Measurements from ENCODE around the gene B3GNT3. TPM values are rescaled to one million over a fixed set of nuclear protein-coding genes. Genes with fewer than 3 reads are reported as not detected.
"Not testable (repeated sequence)": the region's sequence is repeated elsewhere in the genome, so short reads cannot be mapped to it uniquely, and the experiment has no call there.

B3GNT3 gene
- polyA plus RNA-seq, 4 donors, result 5.1 to 12.0 (median 8.0) TPM

DNA sequence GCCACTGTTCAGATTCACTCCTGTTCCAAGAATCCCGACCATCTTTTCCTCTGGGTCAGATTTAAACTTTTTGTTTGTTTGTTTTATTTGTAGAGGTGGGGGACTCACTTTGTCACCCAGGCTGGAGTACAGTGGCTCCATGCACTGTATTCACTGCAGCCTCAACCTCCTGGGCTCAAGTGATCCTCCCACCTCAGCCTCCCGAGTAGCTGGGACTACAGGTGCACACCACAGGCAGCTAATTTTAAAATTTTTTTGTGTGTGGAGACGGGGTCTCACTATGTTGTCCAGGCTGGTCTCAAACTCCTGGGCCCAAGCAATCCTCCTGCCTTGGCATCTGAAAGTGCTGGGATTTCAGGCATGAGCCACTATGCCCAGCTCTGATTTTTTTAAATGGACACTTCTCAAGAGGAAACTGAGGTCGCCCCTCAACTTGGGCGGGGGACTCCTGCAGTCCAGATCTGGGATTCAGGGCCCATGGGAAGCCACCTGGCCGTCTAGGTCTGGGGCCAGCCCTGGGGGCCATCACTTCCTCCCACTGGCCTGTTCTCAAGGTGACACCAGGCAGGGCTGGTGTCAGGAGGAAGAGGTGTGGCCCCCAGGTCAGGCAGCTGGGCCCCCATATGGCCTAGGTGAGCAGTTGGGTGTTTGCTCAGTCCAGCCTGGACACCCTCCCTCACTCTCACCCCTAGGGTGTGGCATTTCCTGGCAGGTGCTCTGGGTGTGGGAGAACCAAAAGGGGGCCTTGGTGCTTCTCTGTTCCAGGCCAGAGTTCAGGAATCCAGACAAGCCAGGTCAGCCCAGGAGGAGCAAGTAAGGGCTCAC, 1.3 kb downstream of the B3GNT3 start:
- no peak for DNase-seq (ENCODE audit: low read depth in 4 of 4, low spot score in 2 of 4)

DNA sequence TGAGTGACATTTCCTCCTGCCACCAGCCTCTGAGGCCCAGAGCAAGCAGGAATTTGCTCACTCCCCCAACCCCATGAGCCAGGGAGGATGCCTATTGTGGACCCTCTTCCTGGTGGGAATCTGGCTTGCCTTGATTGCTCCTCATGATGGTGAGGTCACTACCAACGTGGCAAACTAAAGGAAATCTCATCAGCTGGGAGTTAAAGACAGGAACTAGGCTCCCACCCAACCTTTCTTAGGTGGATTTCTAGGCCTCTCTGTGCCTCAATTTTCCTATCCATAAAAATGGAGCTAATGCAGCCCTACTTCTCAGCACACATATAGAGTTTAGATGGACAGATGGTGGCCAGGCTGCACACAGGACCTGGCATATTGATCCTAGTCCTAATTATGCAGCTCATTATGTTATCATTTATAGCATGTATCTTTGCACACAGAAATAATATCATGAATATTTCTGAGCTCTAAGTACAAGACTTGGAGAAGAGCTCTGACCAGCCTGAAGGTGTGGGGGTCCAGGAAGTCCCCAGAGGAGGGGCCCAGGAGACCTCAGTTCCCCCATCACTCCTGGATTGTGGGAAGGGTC, 2.0 kb downstream of the B3GNT3 start:
- DNase-seq (ENCODE audit: low read depth in 4 of 4, low spot score in 2 of 4), result no peak

DNA sequence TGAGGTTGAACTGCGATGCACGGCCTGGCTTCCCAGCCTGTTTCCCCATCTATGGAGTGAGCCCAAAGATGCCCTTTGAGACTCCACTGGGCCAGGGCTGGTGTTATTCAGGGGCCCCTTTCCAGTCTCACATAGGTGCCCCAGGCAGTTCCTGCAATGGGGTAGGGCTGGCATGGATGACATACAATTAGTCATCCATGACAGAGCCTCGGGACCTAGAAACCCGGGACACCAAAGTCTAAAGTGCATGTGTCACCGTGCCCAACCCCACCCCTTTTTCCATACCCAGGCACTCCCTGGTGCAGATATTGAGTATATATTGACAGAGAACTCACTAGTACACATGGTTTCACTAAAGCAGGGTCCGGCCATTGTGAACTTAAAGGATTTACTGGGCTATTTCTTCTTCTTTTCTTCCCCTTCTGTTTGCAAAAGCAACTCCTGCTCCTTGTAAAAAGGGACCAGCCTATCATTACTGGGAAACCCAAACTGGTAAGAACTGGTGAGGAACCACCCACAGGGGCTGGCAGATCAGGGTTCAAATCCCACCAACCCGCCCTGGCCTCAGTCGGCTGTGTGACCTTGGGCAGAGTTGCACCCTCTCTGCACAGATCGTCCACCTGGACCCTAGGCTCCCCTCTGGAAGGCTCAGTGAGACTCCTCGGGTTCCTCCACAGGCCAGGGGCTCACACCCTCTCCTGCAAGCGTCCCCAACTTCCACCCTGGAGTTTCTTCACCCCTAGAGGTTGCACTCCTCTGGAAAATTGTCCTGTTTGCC, 2.7 kb downstream of the B3GNT3 start:
- DNase-seq (ENCODE audit: low read depth in 4 of 4, low spot score in 2 of 4), result no peak

DNA sequence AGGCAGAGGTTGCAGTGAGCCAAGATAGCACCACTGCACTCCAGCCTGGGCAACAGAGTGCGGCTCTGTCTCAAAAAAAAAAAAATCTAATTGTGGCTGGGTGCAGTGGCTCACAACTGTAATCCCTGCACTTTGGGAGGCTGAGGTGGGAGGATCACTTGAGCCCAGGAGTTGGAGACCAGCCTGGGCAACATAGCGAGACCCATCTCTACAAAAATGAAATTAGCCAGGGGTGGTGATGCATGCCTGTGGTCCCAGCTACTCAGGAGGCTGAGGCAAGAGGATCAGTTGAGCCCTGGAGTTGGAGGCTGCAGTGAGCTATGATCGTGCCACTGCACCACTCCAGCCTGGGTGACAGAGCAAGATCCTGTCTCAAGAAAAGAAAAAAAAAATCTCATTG, 3.7 kb downstream of the B3GNT3 start:
- DNase-seq (ENCODE audit: low read depth in 4 of 4, low spot score in 2 of 4), result not testable (repeated sequence)

DNA sequence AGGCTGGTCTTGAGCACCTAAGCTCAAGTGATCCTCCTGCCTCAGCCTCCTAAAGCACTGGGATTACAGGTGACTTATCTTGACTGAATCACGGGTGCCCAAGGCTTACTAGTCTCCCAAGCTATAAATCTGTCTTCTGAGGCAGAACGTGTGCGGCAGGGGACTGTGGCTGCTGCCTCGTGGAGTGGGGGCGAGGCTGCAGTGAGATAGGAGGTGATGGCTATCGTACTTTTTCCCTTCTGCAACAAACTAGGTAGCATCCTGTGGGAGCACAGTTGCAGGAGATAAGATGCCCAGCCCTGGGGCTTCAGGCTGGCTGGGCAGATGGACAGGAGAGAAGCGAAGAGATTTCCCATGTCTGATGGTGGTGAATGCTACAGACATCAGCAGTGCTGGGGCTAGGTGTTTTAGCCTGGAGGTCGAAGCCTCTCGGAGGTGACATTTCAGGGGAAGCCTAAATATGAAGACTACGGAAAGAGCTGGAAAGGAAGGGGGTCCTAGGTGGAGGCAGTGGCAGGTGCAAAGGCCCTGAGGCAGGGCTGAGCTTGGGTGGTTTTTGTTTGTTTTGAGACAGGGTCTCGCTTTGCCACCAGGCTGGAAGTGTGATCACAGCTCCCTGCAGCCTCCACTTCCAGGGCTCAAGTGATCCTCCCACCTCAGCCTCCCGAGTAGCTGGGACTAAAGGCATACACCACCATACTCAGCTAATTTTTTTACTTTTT, 7.4 kb downstream of the B3GNT3 start:
- DNase-seq (ENCODE audit: low read depth in 4 of 4, low spot score in 2 of 4), result no peak

DNA sequence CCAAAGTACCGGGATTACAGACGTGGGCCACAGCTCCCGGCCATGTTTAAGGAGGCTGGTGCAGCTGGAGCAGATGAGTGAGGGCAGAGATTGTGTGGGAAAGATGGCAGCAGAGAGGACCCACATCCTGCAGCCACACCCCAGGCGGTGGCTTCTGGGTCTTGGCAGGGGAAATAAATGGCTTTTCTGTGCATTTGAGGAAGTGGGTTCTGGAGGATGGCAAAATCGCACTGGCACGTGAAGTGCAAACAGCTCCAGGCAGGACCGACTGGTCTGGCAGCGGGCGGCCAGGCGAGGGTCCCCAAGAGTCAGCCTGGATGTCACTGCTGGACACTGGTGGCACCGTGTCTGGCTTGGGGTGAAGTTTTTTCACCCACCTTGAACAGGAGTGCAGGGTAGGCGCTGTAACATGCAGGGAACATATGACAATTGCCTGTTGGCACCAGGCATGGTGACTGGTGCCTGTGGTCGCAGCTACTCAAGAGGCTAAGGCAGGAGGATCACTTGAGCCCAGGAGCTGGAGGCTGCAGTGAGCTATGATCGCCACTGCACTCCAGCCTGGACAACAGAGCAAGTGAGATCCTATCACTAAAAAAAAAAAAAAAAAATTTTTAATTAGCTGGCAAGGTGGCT, 8.4 kb downstream of the B3GNT3 start:
- DNase-seq (ENCODE audit: low read depth in 4 of 4, low spot score in 2 of 4), result no peak

DNA sequence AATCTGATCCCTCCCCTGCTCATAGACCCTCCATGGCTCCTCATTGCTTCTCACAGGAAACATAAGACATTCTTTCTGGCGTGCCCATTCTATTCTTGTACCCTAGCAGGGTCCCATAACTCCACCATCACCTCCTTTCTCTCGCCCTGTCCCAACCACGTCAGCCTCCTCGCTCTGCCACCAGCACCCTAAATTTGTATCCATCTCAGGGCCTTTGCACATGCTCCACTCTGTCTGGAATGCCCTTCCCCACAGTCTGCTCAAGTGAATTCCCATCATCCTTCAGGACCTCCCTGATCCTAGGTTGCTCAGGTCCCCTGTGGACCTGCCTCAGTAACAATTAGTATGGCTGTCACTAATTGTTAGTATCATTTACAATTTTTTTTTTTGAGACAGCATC, 10.5 kb downstream of the B3GNT3 start:
- no peak for DNase-seq (ENCODE audit: low read depth in 4 of 4, low spot score in 2 of 4)

DNA sequence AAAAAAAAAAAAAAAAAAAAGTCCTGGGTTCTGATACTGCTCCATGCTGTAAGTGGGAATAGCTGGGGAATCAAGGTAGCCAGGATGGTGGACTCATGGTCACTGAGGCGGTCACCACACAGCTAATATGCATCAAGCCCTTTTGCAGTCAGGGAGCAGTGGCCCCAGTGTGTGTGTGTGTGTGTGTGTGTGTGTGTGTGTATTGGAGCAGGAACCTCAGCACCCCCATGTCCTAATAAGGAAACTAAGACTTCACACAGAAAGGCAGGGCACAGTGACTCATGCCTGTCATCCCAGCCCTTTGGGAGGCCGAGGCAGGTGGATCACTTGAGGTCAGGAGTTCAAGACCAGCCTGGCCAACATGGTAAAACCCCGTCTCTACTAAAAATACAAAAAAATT, 12.0 kb downstream of the B3GNT3 start:
- no peak for DNase-seq (ENCODE audit: low read depth in 4 of 4, low spot score in 2 of 4)

DNA sequence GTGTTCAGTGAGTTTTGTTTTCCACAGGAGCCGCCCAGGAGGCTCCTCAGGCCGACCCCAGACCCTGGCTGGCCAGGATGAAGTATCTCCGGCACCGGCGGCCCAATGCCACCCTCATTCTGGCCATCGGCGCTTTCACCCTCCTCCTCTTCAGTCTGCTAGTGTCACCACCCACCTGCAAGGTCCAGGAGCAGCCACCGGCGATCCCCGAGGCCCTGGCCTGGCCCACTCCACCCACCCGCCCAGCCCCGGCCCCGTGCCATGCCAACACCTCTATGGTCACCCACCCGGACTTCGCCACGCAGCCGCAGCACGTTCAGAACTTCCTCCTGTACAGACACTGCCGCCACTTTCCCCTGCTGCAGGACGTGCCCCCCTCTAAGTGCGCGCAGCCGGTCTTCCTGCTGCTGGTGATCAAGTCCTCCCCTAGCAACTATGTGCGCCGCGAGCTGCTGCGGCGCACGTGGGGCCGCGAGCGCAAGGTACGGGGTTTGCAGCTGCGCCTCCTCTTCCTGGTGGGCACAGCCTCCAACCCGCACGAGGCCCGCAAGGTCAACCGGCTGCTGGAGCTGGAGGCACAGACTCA, 12.9 kb downstream of the B3GNT3 start:
- DNase-seq (ENCODE audit: low read depth in 4 of 4, low spot score in 2 of 4), result no peak

DNA sequence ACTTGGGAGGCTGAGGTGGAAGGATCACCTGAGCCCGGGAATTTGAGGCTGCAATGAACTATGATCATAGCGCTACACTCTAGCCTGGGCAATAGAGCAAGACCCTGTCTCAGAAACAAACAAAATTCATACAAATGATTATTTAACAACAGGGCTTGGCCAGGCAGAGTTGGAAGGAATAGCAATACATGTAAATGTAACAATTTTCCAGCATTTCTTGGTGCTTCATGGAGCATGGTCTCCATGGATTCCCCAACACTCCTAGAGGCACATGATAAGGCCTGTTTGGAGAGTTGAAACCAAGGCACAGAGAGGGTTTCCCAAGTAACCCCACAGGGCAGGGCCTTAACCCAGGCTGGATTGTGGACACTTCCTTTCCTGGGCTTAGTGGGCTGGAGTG, 16.2 kb downstream of the B3GNT3 start:
- no peak for DNase-seq (ENCODE audit: low read depth in 4 of 4, low spot score in 2 of 4)

DNA sequence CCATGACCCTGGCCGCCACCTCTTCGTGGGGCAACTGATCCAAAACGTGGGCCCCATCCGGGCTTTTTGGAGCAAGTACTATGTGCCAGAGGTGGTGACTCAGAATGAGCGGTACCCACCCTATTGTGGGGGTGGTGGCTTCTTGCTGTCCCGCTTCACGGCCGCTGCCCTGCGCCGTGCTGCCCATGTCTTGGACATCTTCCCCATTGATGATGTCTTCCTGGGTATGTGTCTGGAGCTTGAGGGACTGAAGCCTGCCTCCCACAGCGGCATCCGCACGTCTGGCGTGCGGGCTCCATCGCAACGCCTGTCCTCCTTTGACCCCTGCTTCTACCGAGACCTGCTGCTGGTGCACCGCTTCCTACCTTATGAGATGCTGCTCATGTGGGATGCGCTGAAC, 16.7 kb downstream of the B3GNT3 start:
- DNase-seq (ENCODE audit: low read depth in 4 of 4, low spot score in 2 of 4), result no peak

DNA sequence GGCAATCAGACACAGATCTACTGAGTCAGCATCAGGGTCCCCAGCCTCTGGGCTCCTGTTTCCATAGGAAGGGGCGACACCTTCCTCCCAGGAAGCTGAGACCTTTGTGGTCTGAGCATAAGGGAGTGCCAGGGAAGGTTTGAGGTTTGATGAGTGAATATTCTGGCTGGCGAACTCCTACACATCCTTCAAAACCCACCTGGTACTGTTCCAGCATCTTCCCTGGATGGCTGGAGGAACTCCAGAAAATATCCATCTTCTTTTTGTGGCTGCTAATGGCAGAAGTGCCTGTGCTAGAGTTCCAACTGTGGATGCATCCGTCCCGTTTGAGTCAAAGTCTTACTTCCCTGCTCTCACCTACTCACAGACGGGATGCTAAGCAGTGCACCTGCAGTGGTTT, 17.2 kb downstream of the B3GNT3 start:
- DNase-seq (ENCODE audit: low read depth in 4 of 4, low spot score in 2 of 4), result no peak

DNA sequence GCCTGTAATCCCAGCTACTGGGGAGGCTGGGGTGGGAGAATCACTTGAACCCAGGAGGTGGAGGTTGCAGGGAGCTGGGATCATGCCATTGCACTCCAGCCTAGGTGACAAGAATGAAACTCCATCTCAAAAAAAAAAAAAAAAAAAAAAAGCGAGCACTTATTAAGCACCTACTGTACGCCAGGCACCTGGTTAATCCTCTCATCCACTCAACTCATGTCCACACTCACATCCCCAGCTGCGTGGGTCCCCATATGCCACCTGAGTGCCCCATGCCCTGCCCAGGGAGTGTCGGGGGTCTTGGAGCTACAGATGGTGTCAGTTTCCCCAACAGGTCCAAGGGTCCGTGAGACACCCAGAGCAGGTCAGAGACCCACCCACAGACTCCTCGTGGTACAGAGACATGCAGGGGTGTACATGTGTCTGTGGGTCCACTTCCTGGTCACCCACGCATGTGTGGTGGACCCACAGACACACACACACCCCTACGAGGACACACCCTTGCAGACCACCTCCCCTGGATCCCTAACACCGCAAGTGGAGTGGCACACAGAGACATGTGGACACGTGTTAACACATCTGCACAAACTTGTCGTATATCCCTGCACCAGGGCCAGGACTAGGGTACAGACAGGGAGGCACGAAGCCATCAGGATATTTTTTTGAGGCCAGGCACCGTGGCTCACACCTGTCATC, 22.9 kb downstream of the B3GNT3 start:
- DNase-seq (ENCODE audit: low read depth in 4 of 4, low spot score in 2 of 4), result no peak

DNA sequence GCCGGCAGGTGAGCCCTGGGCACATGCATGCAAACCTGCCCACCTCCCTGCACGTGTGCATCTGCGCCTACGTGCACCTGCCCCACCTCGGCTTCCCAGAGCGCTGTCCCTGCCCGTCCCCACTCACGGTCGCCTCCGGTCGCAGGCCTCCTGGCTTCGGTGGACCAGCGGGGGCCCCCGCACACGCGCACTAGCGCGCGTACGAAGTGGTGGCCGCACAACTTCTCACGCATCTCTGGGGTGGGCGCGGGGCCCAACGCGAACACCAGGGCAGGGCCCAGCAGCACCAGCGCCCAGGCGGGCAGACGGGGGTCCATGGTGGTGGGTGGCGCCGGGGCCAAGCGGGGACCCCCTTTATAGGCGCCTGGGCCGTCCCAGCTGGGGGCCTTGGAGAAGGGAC, 26.3 kb downstream of the B3GNT3 start, which contains the start of gene INSL3:
Gene INSL3, minus strand, starts transcription at position 330 of the 400 bp plus-strand sequence. Its CDS starts 13 bp downstream, at position 317.
- DNase-seq (ENCODE audit: low read depth in 4 of 4, low spot score in 2 of 4), result no peak

DNA sequence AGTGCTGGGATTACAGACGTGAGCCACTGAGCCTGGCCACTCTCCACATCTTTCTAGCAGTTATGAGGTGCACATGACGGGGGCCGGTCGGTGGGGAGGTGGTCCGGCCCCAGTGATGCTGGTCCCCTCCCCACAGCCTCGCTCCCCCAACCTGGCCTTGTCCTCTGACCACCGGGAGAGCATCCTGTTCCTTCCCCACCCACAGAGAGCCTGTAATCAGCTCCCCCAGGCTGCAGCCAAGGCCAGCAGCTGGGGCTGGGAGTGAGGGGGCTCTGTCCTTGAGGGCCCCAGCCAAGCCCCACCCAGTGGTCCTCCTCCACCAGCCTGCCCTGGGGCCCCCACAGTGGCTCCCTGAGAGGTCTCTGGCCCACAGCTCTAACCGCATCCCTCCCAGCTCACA, 29.4 kb downstream of the B3GNT3 start:
- DNase-seq (ENCODE audit: low read depth in 4 of 4, low spot score in 2 of 4), result no peak

DNA sequence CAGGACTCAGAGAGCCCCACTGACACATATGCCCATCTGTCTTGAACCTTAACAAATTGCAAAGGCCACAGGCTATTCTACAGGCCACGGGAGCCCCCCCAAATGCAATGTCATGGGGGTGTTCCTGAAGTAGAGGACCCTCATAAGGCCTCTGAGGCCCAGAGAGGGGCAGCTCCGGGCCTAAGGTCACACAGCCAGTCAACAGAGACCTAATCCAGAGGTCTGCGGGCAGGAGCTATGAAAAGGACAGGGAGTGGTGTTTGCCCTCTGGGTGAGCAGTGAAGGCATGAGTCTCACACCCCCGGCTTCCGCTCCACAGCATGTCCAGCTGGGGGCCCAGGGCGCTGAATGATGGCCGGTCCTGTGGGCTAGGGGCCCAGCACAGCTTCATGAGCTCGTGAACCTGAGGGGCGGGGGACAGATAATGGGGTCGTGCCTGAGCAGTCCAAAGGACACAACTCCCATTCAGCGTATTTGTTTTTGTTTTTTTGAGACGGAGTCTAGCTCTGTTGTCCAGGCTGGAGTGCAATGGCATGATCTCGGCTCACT, 31.6 kb downstream of the B3GNT3 start:
- DNase-seq (ENCODE audit: low read depth in 4 of 4, low spot score in 2 of 4), result no peak

DNA sequence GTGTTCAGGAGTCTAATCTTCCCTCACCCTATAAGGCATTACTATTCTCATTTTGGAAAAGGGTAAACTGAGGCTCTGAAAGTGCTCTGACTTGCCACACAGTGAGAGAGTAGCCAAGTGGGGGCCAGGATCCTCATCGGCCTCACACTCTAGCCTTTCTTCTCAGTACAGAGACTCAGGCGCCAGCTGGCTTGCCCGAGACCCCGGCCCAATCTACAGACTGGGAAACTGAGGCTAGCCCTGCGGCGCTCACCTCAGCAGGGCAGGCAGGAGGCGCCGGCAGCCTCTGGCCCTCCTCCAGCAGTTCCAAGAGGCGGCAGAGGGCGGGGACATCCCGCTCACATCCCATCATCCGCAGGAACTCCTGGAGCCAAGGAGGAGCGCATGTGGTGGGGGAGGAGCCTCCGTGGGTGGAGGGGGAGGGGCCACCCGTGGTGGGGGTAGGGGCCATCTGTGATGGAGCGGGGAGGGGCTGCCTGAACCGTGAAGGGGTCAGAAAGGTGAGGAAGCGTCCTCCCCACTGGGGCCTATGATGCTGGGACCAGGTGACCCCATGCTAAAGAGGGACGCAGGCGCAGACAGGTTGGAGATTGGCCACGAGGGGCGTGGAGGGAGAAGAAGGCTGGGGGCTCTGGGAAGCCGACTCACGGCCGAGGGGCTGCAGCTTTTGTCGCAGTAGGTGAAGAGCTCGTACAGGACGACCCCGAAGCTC, 35.1 kb downstream of the B3GNT3 start:
- no peak for DNase-seq (ENCODE audit: low read depth in 4 of 4, low spot score in 2 of 4)

Measured in left renal cortex interstitium (tissue), 4 donors.